ENCODE measurements around the gene NALCN.

Gene NALCN

DNA sequence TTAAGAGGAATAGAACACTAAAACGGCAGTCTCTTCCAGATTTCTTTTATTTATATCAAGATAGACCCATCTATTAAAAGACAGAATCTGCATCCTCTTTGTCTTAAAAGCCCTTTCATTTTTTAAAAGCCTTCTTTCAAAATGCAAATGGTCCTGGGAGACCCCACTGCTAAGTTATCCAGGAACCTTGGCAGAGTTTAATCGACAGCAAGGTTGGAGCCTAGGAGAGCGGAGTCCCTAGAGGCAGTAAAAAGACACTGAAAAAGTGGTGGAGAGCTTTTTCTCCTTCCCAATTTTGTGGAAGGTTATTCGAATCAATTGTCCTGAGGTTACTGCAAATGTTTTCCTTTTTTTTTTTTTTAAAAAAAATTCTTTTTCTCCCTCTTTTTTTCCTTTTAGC, 294.7 kb downstream of the NALCN start:
- DNase-seq (ENCODE audit: low spot score), result no peak

DNA sequence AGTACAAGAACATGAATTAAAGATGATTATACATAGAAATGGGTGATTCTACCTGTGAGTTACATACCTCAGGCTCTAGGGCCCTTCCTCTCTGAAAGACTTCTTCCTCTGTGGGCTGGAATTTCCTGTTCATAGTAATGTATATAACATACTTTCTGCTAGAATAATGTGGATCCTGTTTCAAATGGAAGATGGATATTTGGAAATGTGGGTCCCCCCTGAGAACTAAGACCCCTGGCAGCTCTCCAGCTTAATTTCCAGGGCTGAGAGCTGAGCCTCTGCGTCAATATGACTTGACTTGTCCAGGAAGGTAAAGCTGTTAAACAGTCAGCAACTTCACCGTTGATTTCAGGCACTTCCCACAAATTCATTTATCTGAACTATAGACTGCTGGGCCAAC, 296.3 kb downstream of the NALCN start:
- no peak for DNase-seq (ENCODE audit: low spot score)

DNA sequence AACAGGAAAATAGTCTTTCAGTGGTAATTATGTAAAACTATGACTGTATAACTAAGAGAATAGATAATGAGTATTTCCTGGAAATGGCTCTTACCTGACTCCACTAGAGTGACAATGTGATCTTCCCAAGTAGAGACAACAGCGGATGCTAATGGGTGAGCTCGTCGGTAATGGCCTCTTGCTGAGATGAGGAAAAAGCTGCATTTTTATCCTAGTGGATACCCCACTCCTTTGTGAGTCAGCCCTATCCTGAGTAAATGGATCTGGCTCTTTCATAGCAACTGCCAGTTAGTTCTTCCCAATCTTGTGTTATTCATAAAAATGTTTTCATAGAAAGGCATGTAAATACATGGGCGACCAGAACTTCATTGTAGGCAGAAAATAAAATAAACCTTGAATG, 299.5 kb downstream of the NALCN start:
- DNase-seq (ENCODE audit: low spot score), result no peak

DNA sequence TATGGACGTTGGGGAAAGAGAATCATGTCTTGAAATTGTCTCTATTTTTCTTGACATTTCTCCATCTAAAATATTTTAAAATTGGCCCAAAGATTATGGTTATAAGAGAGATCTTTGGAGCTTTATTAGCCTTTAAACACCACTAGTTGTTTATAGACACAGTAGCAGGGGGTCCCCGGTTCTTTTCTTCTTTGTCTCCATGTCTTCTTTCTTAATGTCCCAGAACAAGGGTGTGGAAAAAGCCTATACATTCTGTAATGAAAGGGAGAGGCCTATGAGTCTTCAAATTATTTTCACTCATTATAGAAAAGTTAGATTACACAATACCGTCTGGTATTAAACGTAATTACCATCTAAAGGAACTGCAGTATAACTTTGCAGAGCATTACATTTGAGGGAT, 300.0 kb downstream of the NALCN start:
- no peak for DNase-seq (ENCODE audit: low spot score)

DNA sequence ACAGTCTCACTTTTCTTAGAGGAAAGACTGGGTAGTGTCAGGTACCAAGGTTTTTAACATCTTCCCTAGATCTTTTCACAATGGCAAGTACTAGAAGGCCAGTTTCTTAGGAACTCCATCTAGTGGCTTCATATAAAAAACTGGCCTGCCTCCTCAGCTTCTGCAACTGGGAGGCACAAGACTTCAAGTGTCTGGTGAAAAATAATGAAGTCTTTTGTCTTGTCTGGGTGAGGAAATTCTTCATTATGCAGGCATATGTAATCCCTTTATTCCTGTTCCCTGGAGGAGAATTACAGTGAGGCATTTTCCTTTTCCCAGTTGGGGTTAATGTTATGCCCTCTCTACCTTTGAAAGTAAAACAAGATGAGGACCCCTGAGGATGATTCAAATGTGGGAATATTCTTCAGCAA, 300.5 kb downstream of the NALCN start:
- no peak for DNase-seq (ENCODE audit: low spot score)

DNA sequence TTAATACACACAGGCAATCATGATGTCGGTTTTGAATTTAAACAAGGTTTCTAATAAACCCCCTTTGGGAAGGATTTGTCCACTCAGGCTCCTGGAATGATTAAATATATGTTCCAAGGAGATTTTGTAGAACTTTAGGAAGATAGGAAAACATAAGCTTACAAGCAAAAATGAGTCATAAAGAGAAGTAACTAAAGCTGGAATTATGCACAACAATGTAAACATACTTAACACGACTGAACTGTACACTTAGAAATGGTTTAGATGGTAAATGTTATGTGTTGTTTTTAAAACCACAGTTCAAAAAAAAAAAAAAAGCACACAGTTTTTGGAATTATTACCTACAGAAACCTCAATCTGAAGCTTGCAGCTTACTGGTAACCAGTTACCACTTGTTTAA, 304.4 kb downstream of the NALCN start:
- DNase-seq (ENCODE audit: low spot score), result no peak

DNA sequence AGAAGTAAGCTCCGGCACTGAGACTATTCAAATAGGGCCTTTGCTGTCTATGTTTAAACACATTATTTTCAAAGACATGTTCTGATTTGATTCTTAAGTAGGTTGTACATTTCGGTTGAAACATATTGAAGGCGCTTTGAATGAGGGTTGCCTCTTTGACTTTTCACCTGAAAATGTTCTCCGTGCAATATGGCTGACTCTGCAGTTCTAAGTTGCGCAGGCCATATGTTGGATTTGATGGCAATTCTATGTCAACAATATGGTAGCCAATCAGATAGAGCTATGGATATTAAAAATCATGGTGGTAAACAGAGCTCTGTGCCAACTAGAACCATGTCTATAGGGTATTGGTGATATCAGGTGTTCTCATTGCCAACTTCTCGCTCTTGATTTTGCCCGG, 307.3 kb downstream of the NALCN start:
- DNase-seq (ENCODE audit: low spot score), result no peak

DNA sequence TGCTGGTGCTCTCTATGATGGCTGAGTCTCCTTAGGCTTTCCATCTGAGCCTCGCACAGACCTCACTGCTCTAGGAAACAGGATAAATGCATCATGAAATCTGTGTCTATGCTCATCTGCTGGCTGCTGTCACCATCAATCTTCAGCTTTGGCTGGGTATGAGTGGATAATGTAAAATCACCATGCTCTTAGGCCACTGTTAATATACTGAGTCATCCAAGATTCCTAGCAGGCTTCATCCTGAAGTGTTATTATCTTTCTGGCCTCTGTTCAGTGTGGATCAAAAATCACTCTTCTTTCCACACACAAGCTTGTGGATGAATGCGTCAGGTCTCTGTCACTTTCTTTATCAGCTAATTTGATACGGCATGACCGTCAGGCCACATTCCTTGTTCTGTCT, 317.4 kb downstream of the NALCN start:
- no peak for DNase-seq (ENCODE audit: low spot score)

DNA sequence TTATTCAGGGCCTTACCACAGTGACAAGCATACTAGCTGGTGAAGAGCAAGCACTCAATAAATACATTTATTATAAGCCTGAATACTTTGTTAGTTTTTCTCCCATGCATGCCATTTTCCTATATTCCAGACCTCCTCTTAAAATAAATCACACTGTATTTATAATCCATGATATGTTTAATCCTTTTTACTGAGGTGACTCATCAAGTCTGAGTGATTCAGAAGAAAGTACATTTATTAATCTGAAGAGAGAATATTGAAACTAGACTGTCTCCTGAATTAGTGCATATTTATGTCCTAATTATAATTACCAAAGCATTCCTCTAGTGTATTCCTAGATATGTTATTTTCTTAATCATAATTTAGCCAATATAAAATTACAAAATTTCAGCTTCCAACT, 323.3 kb downstream of the NALCN start:
- DNase-seq (ENCODE audit: low spot score), result no peak

DNA sequence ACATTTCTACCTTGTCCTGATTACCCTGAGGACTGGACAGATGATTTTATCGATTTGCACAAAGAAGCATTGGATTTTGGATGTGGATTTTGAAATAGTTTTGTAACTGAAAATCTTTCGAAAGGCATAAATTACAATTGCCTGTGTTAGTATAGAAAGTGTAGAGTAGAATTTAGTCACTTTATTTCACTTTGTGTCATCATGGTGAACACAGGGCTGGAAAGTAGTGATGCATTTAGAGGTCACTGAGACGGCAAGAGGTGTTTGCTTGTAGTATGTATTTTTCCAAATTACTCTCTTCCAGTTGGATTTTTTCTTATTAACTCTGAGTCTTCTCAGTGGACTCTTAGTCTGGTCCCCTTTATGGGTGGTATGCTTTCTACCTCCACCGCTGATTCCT, 326.0 kb downstream of the NALCN start:
- DNase-seq (ENCODE audit: low spot score), result no peak

DNA sequence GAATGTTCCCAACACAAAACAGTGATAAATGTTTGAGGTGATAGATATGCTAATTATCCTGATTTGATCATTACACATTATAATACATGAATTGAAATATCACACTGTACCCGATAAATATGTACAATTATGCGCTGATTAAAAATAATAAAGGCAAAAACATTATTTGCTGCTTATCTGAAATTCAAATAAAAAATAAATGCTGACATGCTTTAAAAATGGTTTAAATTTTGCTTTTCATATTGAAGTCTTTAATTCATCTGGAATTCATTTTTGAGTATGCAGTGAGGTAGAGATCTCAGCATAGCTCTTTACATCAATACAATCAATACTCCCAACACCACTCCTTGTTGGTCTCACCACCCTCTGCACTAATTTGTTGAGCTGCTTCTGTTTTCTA, 330.8 kb downstream of the NALCN start:
- DNase-seq (ENCODE audit: low spot score), result no peak

DNA sequence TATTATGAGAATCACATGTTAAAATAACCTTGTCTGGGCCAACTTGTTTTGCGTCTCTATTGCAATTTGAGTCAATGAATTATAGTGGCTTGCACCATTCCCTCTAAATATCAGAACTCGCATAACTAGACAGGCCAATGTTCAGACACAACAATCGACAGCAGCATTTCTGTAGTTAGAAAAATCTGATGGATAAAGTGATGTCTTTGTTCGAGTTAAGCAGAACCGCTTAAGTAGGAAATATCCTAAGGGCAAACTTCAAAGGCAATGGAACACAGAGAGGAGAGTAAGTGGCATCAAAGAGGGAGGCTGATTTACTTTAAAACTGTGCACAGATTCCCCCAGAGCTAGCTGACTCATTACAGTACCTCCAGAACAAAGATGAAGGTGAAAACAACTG, 333.9 kb downstream of the NALCN start:
- DNase-seq (ENCODE audit: low spot score), result no peak

DNA sequence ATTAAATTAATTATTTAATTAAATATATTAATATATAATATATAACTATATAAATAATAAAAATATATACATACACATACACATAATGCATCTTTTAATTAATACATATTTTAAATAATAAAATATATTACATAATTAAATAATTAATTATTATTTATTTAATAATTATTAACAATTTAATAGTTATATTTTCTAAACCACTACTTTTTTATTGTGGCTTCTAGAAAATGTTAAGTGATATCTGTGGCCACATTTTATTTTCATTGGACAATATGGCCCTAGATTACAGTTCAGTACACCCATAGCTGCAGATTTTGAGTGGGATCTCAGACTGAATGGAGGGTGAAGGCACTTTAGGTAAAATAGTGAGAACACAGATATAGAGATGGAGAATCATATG, 335.7 kb downstream of the NALCN start:
- no peak for DNase-seq (ENCODE audit: low spot score)

DNA sequence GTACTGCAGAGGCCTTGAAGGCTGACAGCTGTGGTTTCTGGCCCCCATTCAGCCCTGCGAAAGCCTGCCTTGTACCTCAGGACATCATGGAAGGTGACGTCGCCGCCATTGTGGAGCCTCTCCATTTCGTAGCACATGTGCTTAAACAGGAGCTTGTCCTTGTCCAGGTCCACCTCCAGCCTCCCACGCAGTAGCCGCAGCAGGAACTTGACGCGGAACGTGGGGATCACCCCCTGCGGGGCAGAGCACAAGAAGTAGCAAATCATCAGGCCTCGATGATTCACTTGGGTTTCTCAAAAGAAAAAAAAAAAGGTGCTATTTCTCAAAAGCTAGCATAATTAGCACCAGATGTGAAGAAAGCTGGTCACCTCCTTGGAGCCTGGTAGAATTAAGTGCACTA, 351.0 kb downstream of the NALCN start:
- no peak for DNase-seq (ENCODE audit: low spot score)

DNA sequence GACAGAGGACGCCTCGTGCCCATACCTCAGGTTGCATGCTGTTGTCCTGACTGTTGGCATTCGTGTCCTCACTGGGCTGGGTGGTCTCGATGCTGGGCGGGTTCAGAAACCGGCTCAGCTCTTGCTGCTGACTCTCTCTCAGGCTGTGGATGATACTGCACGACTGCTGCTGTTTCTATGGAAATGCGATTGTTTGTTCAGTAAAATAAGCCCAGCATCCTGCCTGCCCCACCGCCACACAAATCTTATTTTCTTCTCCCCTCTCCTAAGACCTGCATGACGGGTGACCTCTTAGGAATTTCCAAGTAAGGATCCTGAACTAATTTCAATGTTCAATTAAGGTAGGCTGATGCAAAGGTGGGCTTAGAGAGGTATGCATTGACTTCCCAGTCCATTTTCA, 356.5 kb downstream of the NALCN start:
- DNase-seq (ENCODE audit: low spot score), result no peak

DNA sequence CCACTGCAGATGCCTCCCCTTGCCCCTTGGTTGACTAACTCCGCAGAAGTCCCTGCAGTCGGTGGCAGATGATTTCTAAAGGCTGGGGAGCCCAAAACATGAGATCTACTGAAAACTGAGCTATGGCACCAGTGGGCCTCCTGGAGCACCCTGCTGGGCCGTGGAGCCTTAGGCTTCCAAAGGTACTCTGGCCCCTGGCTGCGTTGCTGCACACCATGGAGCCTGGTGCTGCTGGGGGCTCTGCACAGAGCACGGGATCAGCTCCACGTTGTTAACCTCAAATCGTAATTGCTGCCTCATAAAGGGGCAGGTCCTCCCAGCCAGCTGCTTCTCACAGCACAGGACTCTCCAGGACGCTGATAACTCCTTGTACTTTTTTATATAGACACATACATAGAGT, 357.5 kb downstream of the NALCN start:
- DNase-seq (ENCODE audit: low spot score), result no peak

DNA sequence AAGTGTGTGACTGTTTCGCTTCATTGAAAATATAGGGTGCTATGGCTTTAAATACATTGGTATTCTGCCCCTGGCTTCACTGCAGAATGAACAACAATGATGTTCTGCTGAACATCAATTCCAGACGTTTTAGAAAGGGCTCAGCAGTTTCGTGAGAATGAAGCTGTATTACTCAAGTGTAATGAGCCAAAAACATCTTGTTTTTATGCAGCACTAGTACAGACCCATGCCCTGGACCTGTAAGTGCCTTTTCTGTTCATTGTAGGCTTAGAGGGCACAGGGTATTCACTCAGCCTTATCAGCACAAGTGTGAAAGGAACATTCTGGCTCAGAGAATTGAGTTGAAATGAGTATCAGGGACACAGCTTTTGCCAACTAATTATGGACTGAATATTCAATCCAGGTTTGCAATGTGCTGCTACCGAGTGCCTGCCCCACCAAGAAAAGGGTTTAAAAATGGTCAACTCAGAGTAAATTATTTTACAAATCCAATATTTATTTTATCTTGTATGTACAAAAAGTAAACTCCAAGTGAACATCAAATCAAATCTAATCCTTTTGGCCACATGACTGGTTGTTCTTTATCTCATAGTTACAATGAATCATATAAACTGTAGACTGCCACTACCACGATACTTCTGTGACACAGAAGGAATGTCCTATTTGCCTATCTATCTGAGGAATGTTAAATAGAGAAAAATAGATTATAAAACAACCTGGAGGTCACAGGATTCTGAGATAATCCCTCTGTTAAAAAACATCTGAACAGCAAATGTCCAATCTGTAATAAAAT, 362.8 kb downstream of the NALCN start:
- DNase-seq (ENCODE audit: low spot score), result no peak

DNA sequence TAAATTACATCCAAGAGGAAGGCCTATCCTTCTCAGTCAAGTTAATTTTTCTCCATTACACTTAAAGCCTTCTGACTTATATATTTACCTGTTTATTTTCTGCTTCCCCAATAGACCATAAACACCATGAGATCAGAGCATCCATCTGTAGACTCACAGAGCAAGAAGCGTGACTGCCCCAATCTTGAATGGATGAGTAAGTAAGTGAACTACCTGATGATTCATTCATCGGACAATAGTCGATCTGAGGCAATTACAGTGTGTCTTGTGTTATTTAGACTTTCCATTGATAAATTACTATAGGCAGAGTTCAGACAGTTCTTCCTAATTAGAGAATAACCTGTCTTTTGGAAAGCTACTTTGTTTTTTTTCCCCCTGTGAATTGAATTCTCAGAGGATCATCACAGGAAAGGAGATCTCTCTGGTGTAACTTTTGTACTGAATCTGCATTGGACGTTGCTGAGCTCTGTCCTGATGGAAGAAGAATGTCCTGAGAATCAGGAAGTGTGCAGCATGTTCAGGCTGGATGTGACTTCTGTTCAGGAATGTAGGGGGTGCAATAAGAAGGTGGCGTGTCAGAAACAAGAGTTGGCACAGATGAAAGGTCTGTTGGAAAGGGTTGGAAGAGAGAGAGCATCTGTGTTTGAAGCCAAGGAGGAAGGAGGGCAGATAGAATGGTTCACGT, 367.0 kb downstream of the NALCN start:
- no peak for DNase-seq (ENCODE audit: low spot score)

DNA sequence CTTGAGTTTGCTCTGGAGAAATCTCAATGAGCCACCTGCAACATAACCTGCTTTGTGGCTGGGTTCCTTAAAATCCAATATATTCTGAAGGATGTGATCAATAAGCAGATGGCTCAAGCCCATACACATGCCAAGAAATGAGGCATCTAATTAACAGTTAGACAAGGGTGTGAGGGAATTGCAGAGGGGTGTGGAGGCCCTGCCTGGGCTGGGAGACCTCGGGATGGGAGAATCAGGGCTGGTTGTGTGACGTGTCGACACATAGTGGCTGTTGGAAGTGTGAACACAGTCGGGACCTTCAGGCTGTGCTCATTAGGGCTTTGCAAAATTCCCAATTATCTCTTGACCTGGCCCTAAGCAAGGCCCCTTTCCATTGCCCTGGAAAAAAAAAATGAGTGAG, 379.8 kb downstream of the NALCN start:
- DNase-seq (ENCODE audit: low spot score), result no peak

DNA sequence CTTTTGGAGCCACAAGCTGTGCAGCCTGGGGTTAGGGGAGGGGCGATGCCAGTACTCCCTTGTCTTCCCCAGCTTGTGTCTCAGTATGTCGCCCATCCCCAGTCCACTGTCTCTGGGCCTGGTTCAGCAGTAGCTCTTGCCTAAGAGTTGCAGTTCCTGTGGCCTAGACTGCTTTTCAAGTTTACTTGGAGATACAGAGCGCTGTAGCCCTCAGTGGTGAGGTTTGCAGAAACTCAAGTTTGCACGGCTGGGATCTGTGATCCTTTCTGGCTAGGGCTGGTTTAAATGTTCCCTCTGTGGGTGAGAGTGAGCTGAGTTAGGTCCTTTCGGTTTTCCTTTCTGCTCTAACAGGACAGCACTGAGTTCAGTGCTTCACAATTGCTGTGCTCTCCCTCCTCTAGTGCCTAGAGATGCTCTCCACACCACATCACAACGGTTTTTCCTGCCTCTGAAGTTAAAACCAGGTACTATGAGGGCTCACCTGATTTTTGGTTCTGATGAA, 381.1 kb downstream of the NALCN start:
- DNase-seq (ENCODE audit: low spot score), result no peak

DNA sequence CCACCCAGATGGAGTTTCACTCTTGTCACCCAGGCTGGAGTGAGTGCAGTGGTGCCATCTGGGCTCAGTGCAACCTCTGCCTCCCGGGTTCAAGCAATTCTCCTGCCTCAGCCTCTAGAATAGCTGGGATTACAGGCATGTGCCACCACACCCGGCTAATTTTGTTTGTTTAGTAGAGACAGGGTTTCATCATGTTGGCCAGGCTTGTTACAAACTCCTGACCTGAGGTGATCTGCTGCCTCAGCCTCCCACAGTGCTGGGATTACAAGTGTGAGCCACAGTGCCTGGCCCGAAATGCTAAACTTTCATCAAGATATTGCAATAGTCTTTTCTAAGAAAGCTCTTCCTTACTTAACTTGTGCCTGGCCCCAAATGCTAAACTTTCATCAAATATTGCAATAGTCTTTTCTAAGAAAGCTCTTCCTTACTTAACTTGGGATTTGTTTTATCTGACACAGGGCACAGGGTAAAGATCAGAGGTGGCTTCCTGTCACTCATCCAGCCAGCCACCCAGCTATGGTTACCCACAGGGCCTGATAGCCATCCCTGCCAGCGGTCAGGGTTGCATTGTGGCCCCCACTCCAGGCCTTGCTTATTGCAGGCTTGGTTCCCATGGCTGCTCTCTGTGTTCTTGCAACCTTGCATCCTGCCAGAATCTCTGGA, 389.4 kb downstream of the NALCN start:
- DNase-seq (ENCODE audit: low spot score), result no peak

DNA sequence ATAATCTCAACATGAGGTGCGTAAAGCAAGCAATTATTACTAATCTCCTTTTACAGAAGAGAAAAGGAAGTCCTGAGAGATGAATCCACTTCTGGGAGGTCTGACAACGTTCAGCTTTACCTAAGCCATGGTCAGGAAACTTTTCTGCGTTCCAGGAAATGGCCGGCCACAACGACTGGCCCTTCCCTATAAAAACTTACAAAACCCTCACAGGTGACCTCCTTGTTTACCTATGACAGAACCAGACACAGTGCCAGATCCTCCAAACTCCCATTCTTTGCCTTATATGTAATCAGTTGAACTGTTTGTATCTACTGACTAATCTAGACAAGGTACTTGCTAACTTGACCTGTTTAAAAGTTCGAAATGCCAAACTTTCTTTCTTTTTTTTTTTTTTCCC, 390.0 kb downstream of the NALCN start:
- no peak for DNase-seq (ENCODE audit: low spot score)

DNA sequence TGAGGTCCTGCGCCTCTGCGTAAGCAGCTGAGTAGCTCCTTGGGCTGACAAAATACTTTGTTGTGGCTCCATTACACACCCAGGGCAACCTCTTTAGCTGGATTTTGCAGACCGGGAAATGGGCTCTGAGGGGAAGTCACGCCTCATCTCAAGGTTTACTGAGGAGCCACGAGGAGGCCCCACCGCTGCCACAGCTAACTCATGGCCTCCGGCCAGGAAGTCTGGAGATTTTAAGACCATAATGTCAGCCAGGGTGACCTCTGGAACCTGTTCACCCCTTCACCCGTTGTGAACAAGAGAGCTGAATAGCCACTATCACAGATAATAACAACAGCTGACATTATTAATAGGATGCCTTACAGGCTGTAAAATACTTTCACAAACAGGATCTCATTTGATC, 390.4 kb downstream of the NALCN start:
- DNase-seq (ENCODE audit: low spot score), result no peak

All from hematopoietic multipotent progenitor cell treated with erythropoietin and hydrocortisone succinate and interleukin-3 and kit ligand, for 15 days (in vitro differentiated cells).